Activated T-cell treated with anti-CD3 and anti-CD28 coated beads, Interleukin-2, amount 50 U/mL, for 24 hours (primary cell): Measurements from ENCODE around the gene ZNF778.

Experiments used
- DNase-seq: peaks from one replicate; pipeline ENCODE4 v3.0.0-alpha.2; 2020
- H3K27ac Mint-ChIP-seq: 2 replicates; pipeline ENCODE4 v1.8.0; 2020; ENCODE audit warnings: mild to moderate bottlenecking, mixed read lengths
- H3K27me3 Mint-ChIP-seq: 2 replicates; pipeline ENCODE4 v1.8.0; 2020; ENCODE audit warnings: mixed read lengths
- H3K36me3 Mint-ChIP-seq: 2 replicates; pipeline ENCODE4 v1.8.0; 2020; ENCODE audit warnings: low read depth, mixed read lengths
- H3K4me1 Mint-ChIP-seq: 2 replicates; pipeline ENCODE4 v1.8.0; 2020; ENCODE audit warnings: low read depth, mixed read lengths
- H3K4me3 Mint-ChIP-seq: 2 replicates; pipeline ENCODE4 v1.8.0; 2020; ENCODE audit warnings: mild to moderate bottlenecking, moderate library complexity, mixed read lengths
- H3K9me3 Mint-ChIP-seq: 2 replicates; pipeline ENCODE4 v1.8.0; 2020; ENCODE audit warnings: mixed read lengths

The ZNF778 gene

GRCh38 chr16:89217388-89218191 is at the start of gene ZNF778:
TSS of gene ZNF778 (plus strand) at chr16:89217703. CDS start at chr16:89221128, 3,425 bp downstream.
- H3K27me3 Mint-ChIP-seq: no peaks in the 10 kb centered on the region
- H3K4me1 Mint-ChIP-seq: peaks cover 37% of the 10 kb centered on the region
- DNase-seq: peak; percentile 86
- peak within 1 kb of the TSS; percentile 95 for H3K27ac Mint-ChIP-seq
- H3K36me3 Mint-ChIP-seq: peaks cover 45% of the 10 kb centered on the region
- no peaks in the 10 kb centered on the region for H3K9me3 Mint-ChIP-seq
- peak within 1 kb of the TSS; percentile 89 for H3K4me3 Mint-ChIP-seq

GRCh38 chr16:89168381-89169189 is 48.9 kb upstream of the ZNF778 start:
- no peak overlapping the region for H3K4me3 Mint-ChIP-seq
- H3K4me1 Mint-ChIP-seq: peaks cover 10% of the 10 kb centered on the region
- no peak for DNase-seq
- no peaks in the 10 kb centered on the region for H3K9me3 Mint-ChIP-seq
- no peak overlapping the region for H3K27ac Mint-ChIP-seq
- H3K36me3 Mint-ChIP-seq: no peaks in the 10 kb centered on the region
- peaks cover 5% of the 10 kb centered on the region for H3K27me3 Mint-ChIP-seq

GRCh38 chr16:89169778-89170177 is 47.7 kb upstream of the ZNF778 start:
- H3K9me3 Mint-ChIP-seq: no peaks in the 10 kb centered on the region
- H3K4me3 Mint-ChIP-seq: no peak overlapping the region
- peaks cover 5% of the 10 kb centered on the region for H3K27me3 Mint-ChIP-seq
- no peak for DNase-seq
- H3K36me3 Mint-ChIP-seq: no peaks in the 10 kb centered on the region
- no peak overlapping the region for H3K27ac Mint-ChIP-seq
- peaks cover 10% of the 10 kb centered on the region for H3K4me1 Mint-ChIP-seq

DNA sequence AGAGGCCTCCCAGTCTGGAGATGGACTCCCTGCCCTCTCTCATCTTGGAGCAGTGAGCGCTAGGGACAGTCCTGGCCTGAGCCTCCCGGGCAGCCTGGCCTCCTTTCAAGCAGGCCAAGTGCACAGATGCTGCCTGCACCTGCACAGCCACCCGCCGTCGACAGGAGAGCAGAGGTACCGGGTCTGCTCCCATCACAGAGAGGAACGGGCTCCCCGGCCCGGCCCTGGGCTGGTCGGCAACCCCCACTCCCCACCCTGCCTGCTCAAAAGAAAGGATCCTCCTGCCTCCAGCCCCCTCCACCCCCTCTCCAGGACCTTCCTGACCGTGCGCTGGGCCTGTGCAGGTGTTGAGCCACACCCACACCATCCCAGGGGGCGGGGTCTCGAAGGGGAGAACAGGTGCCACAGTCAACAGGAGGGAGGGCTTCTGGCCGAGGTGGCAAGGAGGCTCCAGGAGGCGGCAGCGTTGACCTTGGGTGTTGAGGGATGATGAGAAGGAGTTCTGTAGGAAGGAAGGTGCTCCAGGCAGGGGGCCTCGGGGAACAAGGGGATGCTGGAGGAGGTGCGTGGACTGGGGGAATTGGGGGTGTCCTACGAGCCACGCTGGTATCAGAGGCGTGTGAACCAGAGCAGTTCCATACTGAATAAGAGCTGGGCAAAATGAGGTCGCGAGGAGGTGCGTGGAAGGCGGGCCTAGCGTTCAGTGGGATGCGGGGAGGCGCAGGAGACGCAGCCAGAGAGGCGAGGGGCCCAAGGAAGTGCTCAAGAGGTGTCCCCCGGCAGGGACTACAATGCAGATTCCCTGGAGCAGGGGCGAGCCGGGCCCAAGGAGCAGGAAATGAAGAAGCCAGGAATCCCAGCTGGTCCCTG is 46.9 kb upstream of the ZNF778 start:
- H3K27me3 Mint-ChIP-seq: peaks cover 5% of the 10 kb centered on the region
- H3K4me1 Mint-ChIP-seq: peaks cover 10% of the 10 kb centered on the region
- no peak for DNase-seq
- H3K36me3 Mint-ChIP-seq: no peaks in the 10 kb centered on the region
- H3K9me3 Mint-ChIP-seq: no peaks in the 10 kb centered on the region
- H3K27ac Mint-ChIP-seq: no peak overlapping the region
- peak overlapping the region; percentile 48 for H3K4me3 Mint-ChIP-seq

- peak within 1 kb of the TSS; percentile 48 for H3K4me3 Mint-ChIP-seq
- no peaks in the 10 kb centered on the region for H3K36me3 Mint-ChIP-seq
- peak; percentile 97 for DNase-seq
- H3K27me3 Mint-ChIP-seq: peaks cover 5% of the 10 kb centered on the region
- H3K27ac Mint-ChIP-seq: no peak within 1 kb of the TSS
- no peaks in the 10 kb centered on the region for H3K9me3 Mint-ChIP-seq
- H3K4me1 Mint-ChIP-seq: peaks cover 10% of the 10 kb centered on the region
Observed at GRCh38 chr16:89171216-89172170, 46.0 kb upstream of the ZNF778 start, which contains the start of gene CDH15. TSS of gene CDH15 (plus strand) at chr16:89171748. CDS start at chr16:89171832, 84 bp downstream.

GRCh38 chr16:89172171-89172527 is 45.4 kb upstream of the ZNF778 start:
- H3K27ac Mint-ChIP-seq: no peak overlapping the region
- H3K27me3 Mint-ChIP-seq: peaks cover 5% of the 10 kb centered on the region
- H3K36me3 Mint-ChIP-seq: no peaks in the 10 kb centered on the region
- H3K9me3 Mint-ChIP-seq: no peaks in the 10 kb centered on the region
- peaks cover 10% of the 10 kb centered on the region for H3K4me1 Mint-ChIP-seq
- H3K4me3 Mint-ChIP-seq: no peak overlapping the region
- no peak for DNase-seq

DNA sequence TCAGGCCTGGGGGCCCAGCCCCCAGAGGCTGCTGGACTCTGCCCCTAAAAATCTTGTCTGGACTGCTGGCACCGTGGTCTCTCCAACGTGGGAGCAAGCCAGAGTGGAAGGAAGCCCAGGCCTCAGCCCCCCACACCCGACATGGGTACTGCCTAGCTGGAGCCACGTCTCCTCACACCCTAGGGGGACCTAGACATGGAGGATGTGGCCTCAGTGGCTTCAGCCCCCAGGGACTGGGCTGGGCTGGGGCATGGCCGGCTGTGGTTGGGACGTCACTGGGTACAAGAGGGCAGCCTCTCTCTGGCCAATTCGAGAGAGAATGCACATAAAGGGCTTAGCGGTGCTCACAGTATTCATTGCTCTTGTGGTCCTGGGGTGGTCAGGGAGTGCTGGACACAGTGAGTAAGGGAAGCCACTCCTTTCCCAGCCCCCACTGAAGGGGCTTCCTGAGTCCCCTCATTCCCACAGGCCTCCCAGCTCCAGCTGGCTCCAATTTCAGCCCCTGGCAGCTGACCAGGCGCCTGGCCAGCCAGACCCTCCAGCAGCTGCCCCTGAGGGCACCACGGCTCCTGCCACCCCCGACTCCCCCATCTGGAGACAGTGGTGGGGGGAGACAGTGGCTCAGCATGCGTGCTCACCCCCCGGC is 44.9 kb upstream of the ZNF778 start:
- Mint-ChIP-seq H3K36me3 (no peaks in the 10 kb centered on the region), H3K4me1 (peaks cover 10% of the 10 kb centered on the region), H3K27ac (no peak overlapping the region), H3K27me3 (peaks cover 5% of the 10 kb centered on the region), H3K9me3 (no peaks in the 10 kb centered on the region), H3K4me3 (no peak overlapping the region)
- DNase-seq: no peak

DNA sequence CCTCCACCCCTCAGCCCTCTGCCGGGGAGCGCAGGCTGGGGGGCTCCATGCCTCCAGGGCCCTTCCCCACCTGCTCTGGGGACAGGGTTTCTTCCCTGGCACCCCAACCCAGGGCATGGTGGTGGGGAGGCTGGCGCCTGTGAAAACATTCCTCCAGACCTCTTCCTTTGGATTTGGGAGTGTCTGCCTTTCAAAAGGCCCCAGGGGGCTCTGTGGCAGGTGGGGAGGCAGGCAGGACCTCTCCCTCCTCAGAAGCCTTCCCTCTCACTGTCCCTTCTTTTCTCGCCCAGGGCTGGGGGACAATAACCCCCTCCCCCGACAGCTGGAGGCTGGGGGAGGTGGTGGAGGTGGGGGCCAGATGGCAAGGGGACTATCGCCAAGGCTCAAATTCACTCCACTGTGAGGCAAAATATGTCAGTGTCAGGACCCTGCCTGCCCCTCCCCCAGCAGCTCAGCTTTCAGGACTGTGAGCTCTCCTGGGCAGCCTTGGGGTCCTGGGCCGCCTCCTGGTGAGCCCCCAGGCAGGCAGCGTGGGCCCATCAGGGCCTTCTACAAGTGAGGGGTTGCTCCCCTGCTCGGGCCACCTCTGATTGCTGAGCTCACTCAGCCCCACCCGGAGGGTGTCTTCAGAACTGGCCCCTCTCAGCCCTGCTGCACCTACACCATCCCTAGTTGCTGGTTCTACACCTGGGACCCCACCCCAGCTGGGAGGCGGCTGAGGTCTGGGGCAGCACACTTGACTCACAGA is 44.2 kb upstream of the ZNF778 start:
- Mint-ChIP-seq H3K36me3 (no peaks in the 10 kb centered on the region), H3K4me3 (no peak overlapping the region), H3K27me3 (peaks cover 5% of the 10 kb centered on the region), H3K4me1 (peaks cover 8% of the 10 kb centered on the region), H3K27ac (no peak overlapping the region), H3K9me3 (no peaks in the 10 kb centered on the region)
- DNase-seq: no peak

GRCh38 chr16:89174055-89174827 is 43.3 kb upstream of the ZNF778 start:
- Mint-ChIP-seq H3K4me3 (no peak overlapping the region), H3K36me3 (no peaks in the 10 kb centered on the region), H3K27ac (no peak overlapping the region), H3K9me3 (no peaks in the 10 kb centered on the region), H3K4me1 (peaks cover 8% of the 10 kb centered on the region), H3K27me3 (peaks cover 5% of the 10 kb centered on the region)
- no peak for DNase-seq

- Mint-ChIP-seq H3K27ac (no peak overlapping the region), H3K9me3 (no peaks in the 10 kb centered on the region), H3K4me3 (no peak overlapping the region), H3K4me1 (peaks cover 8% of the 10 kb centered on the region), H3K36me3 (no peaks in the 10 kb centered on the region), H3K27me3 (peaks cover 5% of the 10 kb centered on the region)
- DNase-seq: no peak
Observed at GRCh38 chr16:89174877-89175276, 42.6 kb upstream of the ZNF778 start.

- no peaks in the 10 kb centered on the region for H3K36me3 Mint-ChIP-seq
- no peak overlapping the region for H3K4me3 Mint-ChIP-seq
- DNase-seq: no peak
- peaks cover 5% of the 10 kb centered on the region for H3K4me1 Mint-ChIP-seq
- peaks cover 4% of the 10 kb centered on the region for H3K27me3 Mint-ChIP-seq
- H3K27ac Mint-ChIP-seq: no peak overlapping the region
- no peaks in the 10 kb centered on the region for H3K9me3 Mint-ChIP-seq
Observed at GRCh38 chr16:89175280-89176146, 42.0 kb upstream of the ZNF778 start.
